GM23338 (cell line): ENCODE data around the gene CDCP1. TPM values are rescaled to one million over a fixed set of nuclear protein-coding genes. Genes with fewer than 3 reads are reported as not detected.

ENCODE experiments used
- ATAC-seq: fragments of 200-7000 bp; cut with Tn5 transposase; 3 replicates; pipeline ENCODE4 v1.9.1; 2020
- DNase-seq: peaks from one replicate; pipeline ENCODE4 v3.0.0-alpha.2; 2015; ENCODE audit warnings: low spot score
- H2AFZ ChIP-seq: fragments of 200-600 bp; sonication (generic); 2 replicates; pipeline ENCODE4 v1.8.0; 2016; ENCODE audit warnings: antibody characterized with exemption, mild to moderate bottlenecking, moderate library complexity
- H3F3A ChIP-seq: fragments of 200-600 bp; sonication (generic); replicated peaks from 2 replicates; pipeline ENCODE4 v1.8.0; 2017; ENCODE audit warnings: antibody characterized with exemption, mixed run types, low read depth
- H3K27ac ChIP-seq: fragments of 200-600 bp; sonication (generic); 2 replicates; pipeline ENCODE4 v1.6.1; 2016; ENCODE audit warnings: low read depth
- H3K27me3 ChIP-seq: fragments of 200-600 bp; sonication (generic); 2 replicates; pipeline ENCODE4 v1.8.0; 2016; ENCODE audit warnings: mild to moderate bottlenecking, mixed run types, moderate library complexity; ENCODE audit not compliant: insufficient read depth
- H3K36me3 ChIP-seq: fragments of 200-600 bp; sonication (generic); 2 replicates; pipeline ENCODE4 v1.8.0; 2016; ENCODE audit warnings: mild to moderate bottlenecking; ENCODE audit not compliant: insufficient read depth
- H3K4me1 ChIP-seq: fragments of 200-600 bp; sonication (generic); 2 replicates; pipeline ENCODE4 v1.8.0; 2016; ENCODE audit warnings: mild to moderate bottlenecking, moderate library complexity; ENCODE audit not compliant: insufficient read depth
- H3K4me2 ChIP-seq: fragments of 200-600 bp; sonication (generic); 2 replicates; pipeline ENCODE4 v1.7.1; 2017; ENCODE audit warnings: mixed run types
- H3K4me3 ChIP-seq: fragments of 200-600 bp; sonication (generic); 2 replicates; pipeline ENCODE4 v1.6.1; 2016; ENCODE audit warnings: mixed run types
- H3K79me2 ChIP-seq: fragments of 200-600 bp; sonication (generic); replicated peaks from 2 replicates; pipeline ENCODE4 v1.8.0; 2017; ENCODE audit warnings: mild to moderate bottlenecking; ENCODE audit not compliant: insufficient read depth
- H3K9me2 ChIP-seq: fragments of 200-600 bp; sonication (generic); 2 replicates; pipeline ENCODE4 v1.8.0; 2017; ENCODE audit not compliant: insufficient read depth
- H4K20me1 ChIP-seq: fragments of 200-600 bp; sonication (generic); replicated peaks from 2 replicates; pipeline ENCODE4 v1.8.0; 2017; ENCODE audit warnings: mild to moderate bottlenecking; ENCODE audit not compliant: insufficient read depth
- H3K27ac Mint-ChIP-seq: 2 replicates; pipeline ENCODE4 v1.8.0; 2020; ENCODE audit warnings: inconsistent platforms, mild to moderate bottlenecking, moderate library complexity, mixed read lengths
- H3K27me3 Mint-ChIP-seq: 3 replicates; pipeline ENCODE4 v1.8.0; 2022; ENCODE audit warnings: low read depth, mild to moderate bottlenecking, moderate library complexity, mixed read lengths, inconsistent platforms; ENCODE audit not compliant: insufficient read depth, poor library complexity
- H3K36me3 Mint-ChIP-seq: 3 replicates; pipeline ENCODE4 v1.8.0; 2021; ENCODE audit warnings: low read depth, mild to moderate bottlenecking, inconsistent platforms, moderate library complexity, mixed read lengths
- H3K4me1 Mint-ChIP-seq: 3 replicates; pipeline ENCODE4 v1.8.0; 2020; ENCODE audit warnings: mild to moderate bottlenecking, inconsistent platforms, mixed read lengths
- H3K4me3 Mint-ChIP-seq: 3 replicates; pipeline ENCODE4 v1.8.0; 2021; ENCODE audit warnings: moderate library complexity, mild to moderate bottlenecking, inconsistent platforms, mixed read lengths
- H3K9me3 Mint-ChIP-seq: 3 replicates; pipeline ENCODE4 v1.8.0; 2020; ENCODE audit warnings: moderate library complexity, mild to moderate bottlenecking, inconsistent platforms, mixed read lengths
- CREB1 ChIP-seq: fragments of 250-450 bp; sonication (Bioruptor Pico); IDR thresholded peaks from 2 replicates; pipeline ENCODE4 v1.5.0; 2020; ENCODE audit warnings: low read depth, mild to moderate bottlenecking, moderate library complexity
- EZH2 ChIP-seq: fragments of 200-600 bp; sonication (generic); IDR thresholded peaks from one replicate; pipeline ENCODE4 v1.8.0; 2017; ENCODE audit warnings: antibody characterized with exemption, mild to moderate bottlenecking, low read depth; ENCODE audit not compliant: unreplicated experiment
- JUNB ChIP-seq: IDR thresholded peaks from one replicate; pipeline ENCODE4 v1.6.1; 2016; ENCODE audit warnings: antibody characterized with exemption; ENCODE audit not compliant: unreplicated experiment
- NANOG ChIP-seq: IDR thresholded peaks from 2 replicates; pipeline ENCODE4 v1.6.1; 2016; ENCODE audit warnings: antibody characterized with exemption, borderline replicate concordance
- polyA plus RNA-seq: library from polyadenylated mRNA; unstranded; fragments of >200 nt; fragmentation: Nextera tagmentation; extraction: Ambion mirVana; gene quantifications from 2 replicates; pipeline ENCODE4 v1.2.1, GENCODE V29; 2016
- total RNA-seq: library from RNA; depleted of rRNA; stranded (reverse); fragments of >200 nt; shearing (Covaris generic); gene quantifications from 2 replicates; pipeline ENCODE4 v1.2.3, GENCODE V29; 2014
- TF ChIP-seq, protein P1 (sequence below): IDR thresholded peaks from one replicate; pipeline ENCODE4 v1.6.1; 2018; ENCODE audit warnings: antibody characterized with exemption; ENCODE audit not compliant: unreplicated experiment
- TF ChIP-seq, protein P2 (sequence below), 2 experiments: fragments of 200-600 bp in 1 of 2; sonication (generic) in 1 of 2; conservative IDR thresholded peaks; 2 replicates each; pipeline versions ENCODE4 v1.5.1 to v1.6.1; 2016 to 2017; ENCODE audit warnings: antibody characterized with exemption in 2 of 2, low read depth in 2 of 2, mild to moderate bottlenecking in 2 of 2, moderate library complexity in 1 of 2

Gene CDCP1
- total and polyA plus RNA-seq, 2 experiments from 2014 or later = 7.7 to 20.1 TPM

DNA sequence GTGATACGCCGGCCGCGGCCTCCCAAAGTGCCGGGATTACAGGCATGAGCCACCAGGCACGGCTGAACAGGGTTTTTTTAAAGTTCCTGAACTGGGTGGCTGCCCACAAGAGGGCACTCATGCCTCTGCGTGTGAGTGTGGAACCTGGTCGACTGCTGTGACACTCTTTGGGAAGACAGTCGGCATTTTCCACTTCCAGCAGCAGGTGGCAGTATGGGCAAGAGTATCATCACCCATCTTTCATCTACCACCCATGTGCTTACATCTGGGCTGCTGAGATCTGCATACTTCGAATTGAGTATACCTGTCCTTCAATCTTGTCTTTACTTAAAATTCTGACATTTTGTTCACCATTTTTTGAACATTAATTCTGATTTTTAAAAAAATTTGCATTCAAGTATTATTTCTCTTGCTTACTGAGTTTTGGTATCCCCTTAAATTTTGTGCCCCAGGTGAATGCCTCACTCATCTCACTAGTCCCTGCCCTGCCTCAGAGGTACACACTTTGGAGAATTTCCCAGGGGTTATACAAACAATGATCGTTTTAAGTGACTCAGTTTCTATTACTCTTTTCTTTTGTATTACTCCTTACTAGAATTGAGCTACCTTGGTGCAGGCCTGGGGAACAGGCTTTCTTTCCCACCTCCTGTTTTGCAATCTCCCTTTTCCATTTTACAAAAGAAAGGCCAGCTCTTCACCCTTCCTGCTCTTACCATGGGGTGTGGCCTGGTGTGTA, 108.3 kb downstream of the CDCP1 start (continued):
- TF ChIP-seq, protein P1, sequence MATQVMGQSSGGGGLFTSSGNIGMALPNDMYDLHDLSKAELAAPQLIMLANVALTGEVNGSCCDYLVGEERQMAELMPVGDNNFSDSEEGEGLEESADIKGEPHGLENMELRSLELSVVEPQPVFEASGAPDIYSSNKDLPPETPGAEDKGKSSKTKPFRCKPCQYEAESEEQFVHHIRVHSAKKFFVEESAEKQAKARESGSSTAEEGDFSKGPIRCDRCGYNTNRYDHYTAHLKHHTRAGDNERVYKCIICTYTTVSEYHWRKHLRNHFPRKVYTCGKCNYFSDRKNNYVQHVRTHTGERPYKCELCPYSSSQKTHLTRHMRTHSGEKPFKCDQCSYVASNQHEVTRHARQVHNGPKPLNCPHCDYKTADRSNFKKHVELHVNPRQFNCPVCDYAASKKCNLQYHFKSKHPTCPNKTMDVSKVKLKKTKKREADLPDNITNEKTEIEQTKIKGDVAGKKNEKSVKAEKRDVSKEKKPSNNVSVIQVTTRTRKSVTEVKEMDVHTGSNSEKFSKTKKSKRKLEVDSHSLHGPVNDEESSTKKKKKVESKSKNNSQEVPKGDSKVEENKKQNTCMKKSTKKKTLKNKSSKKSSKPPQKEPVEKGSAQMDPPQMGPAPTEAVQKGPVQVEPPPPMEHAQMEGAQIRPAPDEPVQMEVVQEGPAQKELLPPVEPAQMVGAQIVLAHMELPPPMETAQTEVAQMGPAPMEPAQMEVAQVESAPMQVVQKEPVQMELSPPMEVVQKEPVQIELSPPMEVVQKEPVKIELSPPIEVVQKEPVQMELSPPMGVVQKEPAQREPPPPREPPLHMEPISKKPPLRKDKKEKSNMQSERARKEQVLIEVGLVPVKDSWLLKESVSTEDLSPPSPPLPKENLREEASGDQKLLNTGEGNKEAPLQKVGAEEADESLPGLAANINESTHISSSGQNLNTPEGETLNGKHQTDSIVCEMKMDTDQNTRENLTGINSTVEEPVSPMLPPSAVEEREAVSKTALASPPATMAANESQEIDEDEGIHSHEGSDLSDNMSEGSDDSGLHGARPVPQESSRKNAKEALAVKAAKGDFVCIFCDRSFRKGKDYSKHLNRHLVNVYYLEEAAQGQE = no peak
- TF ChIP-seq, protein P2, sequence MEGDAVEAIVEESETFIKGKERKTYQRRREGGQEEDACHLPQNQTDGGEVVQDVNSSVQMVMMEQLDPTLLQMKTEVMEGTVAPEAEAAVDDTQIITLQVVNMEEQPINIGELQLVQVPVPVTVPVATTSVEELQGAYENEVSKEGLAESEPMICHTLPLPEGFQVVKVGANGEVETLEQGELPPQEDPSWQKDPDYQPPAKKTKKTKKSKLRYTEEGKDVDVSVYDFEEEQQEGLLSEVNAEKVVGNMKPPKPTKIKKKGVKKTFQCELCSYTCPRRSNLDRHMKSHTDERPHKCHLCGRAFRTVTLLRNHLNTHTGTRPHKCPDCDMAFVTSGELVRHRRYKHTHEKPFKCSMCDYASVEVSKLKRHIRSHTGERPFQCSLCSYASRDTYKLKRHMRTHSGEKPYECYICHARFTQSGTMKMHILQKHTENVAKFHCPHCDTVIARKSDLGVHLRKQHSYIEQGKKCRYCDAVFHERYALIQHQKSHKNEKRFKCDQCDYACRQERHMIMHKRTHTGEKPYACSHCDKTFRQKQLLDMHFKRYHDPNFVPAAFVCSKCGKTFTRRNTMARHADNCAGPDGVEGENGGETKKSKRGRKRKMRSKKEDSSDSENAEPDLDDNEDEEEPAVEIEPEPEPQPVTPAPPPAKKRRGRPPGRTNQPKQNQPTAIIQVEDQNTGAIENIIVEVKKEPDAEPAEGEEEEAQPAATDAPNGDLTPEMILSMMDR (conservative IDR thresholded peaks at IDR 0.05; ENCODE audit: low read depth in 2 of 2) = peak; percentile 90 to 100
- no peak for TF ChIP-seq JUNB
- peak; percentile 63 for TF ChIP-seq CREB1 (CRISPR knock-in tag)

DNA sequence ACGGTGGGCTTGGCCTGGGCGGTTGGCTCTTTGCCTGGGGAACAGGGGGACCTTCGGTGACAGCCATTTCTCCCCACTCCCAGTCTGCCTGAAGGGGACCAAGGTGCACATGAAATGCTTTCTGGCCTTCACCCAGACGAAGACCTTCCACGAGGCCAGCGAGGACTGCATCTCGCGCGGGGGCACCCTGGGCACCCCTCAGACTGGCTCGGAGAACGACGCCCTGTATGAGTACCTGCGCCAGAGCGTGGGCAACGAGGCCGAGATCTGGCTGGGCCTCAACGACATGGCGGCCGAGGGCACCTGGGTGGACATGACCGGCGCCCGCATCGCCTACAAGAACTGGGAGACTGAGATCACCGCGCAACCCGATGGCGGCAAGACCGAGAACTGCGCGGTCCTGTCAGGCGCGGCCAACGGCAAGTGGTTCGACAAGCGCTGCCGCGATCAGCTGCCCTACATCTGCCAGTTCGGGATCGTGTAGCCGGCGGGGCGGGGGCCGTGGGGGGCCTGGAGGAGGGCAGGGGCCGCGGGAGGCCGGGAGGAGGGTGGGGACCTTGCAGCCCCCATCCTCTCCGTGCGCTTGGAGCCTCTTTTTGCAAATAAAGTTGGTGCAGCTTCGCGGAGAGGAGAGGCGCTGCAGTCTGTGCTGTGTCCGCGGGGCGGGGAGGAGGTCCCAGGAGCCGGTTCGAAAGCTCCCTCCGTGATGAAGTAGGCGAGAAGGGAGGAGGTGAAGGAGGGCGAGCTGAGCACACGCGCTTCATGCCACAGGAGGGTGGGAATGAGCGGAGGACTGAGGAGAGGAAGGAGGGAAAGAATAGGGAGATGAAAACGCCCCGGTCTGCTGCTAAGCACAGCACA, 110.5 kb downstream of the CDCP1 start:
- Histone ChIP-seq H3K4me2 (peak overlapping the region; percentile 84), H3K36me3 (no peaks in the 10 kb centered on the region), H3F3A (0 out of 2 replicates have a peak, but pooled peaks cover 4% of the 10 kb centered on the region), H3K4me1 (peaks cover 13% of the 10 kb centered on the region), H3K4me3 (peak overlapping the region; percentile 56), H3K27ac (no peak overlapping the region), H3K79me2 (no peaks in the 10 kb centered on the region), H2AFZ (peak overlapping the region; percentile 91), H4K20me1 (no peaks in the 10 kb centered on the region), H3K27me3 (peaks cover 40% of the 10 kb centered on the region), H3K9me2 (no peaks in the 10 kb centered on the region)
- DNase-seq (peak; percentile 71), ATAC-seq (peak; percentile 69)
- H3K4me1 Mint-ChIP-seq = peaks cover 27% of the 10 kb centered on the region; the same call in 2 of the 3 replicates
- H3K9me3 Mint-ChIP-seq = no peaks in the 10 kb centered on the region
- H3K4me3 Mint-ChIP-seq = peak overlapping the region; percentile 66
- H3K27ac Mint-ChIP-seq = no peak overlapping the region
- H3K36me3 Mint-ChIP-seq = no peaks in the 10 kb centered on the region
- peaks cover 48% of the 10 kb centered on the region for H3K27me3 Mint-ChIP-seq
- TF ChIP-seq, protein P1 = no peak
- no peak for TF ChIP-seq NANOG
- TF ChIP-seq EZH2 = peak; percentile 18
